Kidney capillary endothelial cell (primary cell): ENCODE data around the gene RGS9BP.
"Not testable (repeated sequence)": the region's sequence is repeated elsewhere in the genome, so short reads cannot be mapped to it uniquely, and the experiment has no call there.

ENCODE experiments used
- DNase-seq: peaks from one replicate; pipeline ENCODE4 v3.0.0-alpha.2; 2018; ENCODE audit warnings: low spot score

RGS9BP gene

DNA sequence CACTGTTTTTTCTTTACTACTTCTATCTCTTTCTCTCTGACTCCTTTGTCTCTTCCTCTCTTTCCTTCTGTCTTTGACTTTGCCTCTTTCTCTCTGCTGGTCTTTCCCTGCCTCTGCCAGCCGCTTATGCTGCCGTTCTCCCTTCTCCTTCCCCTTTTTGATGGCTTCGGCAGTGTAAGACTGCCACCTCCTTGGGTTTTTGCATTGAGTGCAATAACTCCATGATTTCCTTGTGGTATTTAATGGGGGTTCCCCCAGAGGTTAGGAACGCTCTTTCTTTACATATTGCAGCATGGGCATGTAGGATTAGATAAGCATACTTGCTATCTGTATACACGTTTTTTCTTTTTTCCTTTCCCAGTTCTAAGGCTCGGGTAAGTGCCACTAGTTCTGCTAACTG lies 19.9 kb downstream of the RGS9BP start:
- not testable (repeated sequence) for DNase-seq

DNA sequence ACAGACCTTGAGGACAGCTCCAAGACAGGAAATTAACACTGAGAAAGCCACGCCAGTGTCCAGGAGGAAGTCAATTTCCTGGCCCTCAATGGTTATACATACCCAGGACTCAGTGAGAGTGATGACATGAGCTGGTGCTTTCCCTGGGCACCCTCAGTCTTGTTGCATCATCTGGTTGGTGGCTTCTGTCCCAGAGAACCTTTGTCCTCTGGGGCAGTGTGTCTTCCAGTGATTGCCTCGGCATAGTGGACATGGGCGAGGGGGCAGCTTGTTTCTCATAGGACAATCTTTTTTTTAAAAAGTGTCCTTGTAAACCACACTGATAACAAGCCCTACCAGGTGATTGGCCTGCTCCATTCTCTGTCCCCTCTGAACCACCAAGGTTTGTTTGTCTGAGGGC lies 21.1 kb downstream of the RGS9BP start:
- DNase-seq = not testable (repeated sequence)

DNA sequence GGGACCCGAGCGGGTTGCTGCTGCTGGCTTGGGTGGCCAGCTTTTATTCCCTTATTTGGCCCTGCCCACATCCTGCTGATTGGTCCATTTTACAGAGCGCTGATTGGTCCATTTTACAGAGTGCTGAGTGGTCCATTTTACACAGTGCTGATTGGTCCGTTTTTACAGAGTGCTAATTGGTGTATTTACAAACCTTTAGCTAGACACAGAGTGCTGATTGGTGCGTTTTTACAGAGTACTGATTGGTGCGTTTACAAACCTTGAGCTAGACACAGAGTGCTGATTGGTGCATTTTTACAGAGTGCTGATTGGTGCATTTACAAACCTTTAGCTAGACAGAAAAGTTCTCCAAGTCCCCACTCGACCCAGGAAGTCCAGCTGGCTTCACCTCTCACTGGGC lies 24.5 kb downstream of the RGS9BP start:
- not testable (repeated sequence) for DNase-seq

DNA sequence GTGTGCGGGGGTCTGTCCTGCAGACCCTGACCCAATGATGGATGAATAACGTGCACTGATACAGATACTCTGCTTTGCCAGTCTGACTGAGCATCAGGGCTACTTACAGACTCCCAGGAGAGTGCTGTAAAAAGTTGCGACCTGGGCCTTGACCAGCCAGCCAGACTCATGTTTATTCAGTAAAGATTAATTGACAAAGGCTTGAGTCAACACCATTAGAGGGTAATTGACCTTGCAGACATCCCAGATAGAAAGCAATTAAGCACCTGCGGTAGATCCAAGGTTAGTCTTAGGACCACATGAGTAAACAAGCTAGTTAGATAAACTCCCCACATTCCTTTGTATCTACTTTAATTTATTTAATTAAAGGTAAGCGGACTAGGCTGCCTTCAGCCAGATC lies 26.4 kb downstream of the RGS9BP start:
- no peak for DNase-seq

DNA sequence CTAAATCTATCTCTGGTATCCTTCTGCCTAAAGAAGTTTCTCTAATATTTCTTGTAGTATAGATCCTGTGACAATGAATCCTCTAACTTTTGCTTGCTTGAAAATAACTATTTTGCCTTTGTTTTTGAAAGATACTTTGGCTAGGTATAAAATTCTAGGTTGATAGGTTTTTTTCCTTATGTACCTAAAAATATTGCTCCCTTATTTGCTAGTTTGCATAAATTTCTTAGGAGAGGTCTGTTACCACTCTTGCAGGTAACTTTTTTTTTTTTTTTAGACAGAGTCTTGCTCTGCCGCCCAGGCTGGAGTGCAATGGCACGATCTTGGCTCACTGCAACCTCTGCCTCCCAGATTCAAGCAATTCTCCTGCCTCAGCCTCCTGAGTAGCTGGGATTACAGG lies 28.4 kb downstream of the RGS9BP start:
- not testable (repeated sequence) for DNase-seq

DNA sequence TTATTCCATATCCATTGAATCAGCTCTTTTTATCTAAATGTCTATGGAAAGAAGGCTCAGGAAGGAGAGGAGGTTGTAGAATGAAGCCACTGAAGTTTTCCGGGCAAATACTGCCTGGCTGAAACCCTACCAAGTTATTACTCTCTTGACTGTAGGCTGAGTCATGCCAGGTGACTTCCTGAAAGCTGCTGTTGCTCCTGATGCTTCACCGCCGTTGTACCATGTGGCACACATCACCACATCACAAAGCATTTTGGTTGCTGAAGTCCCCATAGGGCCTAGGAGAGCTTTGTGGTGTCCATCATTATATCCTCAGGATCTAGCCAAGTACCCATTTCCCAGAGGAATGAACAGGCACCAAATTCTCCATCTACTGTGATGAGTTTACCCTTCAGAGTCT lies 32.8 kb downstream of the RGS9BP start:
- DNase-seq = no peak

DNA sequence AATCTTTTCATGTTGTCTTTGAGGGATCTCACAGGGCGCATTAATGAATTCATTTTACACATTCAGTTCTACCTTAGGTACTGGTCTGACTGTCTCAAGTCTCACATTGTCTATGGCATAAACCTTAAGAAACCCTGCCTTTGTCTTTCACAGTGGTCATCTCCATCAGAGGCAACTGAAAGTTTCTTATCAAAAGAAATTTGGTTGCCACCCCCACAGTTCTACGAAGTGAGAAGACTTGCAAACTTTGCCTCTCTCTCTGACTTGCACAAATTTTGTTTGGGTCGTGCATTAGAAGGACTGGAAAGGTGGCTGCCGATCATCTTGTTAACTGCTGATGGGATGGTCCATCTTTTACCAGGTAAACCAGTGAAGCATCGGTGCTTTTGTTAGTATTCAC lies 33.4 kb downstream of the RGS9BP start:
- no peak for DNase-seq

DNA sequence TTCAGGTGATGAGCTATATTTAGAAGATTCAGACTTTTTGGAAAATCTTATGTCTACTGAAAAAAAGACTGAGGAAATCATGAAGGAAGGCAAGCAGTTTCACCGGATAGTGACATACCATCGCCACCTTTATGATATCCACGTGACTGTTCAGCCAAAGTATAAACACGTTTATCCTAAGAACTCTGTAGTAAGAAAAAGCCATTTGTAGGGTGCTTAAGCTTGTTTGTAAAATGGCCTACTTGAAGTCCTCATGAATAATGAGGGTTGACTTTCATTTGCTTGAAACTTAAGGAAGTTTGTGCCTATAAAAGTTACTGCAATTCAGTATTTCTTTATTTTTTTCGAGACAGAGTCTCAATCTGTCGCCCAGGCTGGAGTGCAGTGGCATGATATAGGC lies 36.1 kb downstream of the RGS9BP start:
- DNase-seq = no peak

DNA sequence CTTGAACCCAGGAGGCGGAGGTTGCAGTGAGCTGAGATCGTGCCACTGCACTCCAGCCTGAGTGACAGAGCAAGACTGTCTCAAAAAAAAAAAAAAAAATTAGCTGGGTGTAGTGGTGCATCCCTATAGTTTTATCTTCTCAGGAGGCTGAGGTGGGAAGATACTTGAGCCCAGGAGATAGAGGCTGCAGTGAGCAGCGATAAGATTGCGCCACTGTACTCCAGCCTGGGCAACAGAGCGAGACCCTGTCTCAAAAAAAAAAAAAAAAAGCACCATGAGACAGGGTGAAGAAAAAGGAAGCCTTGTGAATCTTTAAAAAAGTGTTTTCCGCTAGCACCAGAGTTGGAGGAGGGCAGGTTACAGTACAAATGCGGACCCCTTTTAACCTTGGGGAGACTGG lies 40.6 kb downstream of the RGS9BP start:
- not testable (repeated sequence) for DNase-seq

DNA sequence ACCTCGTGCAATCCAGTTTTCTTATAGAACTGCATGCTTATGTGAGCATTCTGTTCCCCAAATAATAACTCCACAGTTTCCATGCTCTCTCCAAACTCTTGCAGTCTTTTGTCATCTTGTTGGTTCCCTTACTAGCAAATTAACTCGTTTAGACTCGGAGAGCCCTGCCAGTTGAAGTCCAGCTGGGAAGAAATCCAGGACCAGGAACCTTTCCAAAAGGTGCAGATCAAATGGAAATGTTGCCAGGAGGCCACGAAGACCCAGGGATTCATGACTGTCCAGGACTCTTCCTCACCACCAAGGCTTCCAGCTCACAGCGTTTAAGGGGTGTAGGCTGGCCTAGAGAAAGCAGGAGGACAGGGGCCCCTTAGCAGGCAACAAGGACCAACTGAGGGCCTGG lies 41.8 kb downstream of the RGS9BP start:
- no peak for DNase-seq

DNA sequence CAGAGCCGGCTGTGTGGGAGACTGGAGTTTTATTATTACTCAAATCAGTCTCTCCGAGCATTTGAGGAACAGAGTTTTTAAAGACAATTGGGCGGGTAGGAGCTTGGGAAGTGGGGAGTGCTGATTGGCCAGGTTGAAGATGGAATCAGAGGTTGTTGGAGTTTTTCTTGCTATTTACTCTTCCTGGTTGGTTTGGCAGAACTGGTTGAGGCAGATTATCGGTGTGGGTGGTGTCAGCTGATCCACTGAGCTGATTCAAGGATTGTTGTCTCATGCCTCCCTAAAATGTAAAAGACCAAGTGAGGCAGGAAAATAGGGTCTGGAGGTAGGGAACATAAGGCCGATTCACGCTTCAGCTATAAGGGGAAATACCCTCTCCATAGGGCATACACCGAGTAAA lies 42.6 kb downstream of the RGS9BP start:
- DNase-seq = no peak

DNA sequence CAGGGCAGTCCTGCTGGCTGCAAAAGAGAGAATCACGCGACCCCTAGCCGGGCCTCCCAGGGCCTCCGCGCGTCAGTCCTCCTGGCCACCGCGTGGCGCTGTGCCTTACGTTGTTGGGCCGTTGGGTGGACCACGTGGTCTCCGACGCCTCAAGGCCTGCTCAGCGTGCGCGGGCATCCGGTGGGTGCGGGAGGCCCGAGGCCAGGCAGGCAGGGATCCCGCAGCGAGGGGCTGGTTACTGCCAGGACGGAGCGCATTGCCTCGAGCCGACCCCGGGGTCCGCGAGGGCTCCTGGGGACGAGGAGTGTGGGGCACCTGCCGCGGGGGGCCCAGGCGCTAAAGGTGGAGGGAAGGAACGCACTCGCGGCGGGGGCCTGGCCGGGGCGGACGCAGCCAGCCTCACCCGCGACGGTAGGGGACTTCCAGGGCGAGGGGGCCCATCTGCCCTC lies 44.0 kb downstream of the RGS9BP start, which contains the start of gene TDRD12:
Gene TDRD12 (plus strand): TSS at position 157 of the 449 bp plus-strand sequence. CDS start 306 bp downstream, outside the sequence.
- no peak for DNase-seq

DNA sequence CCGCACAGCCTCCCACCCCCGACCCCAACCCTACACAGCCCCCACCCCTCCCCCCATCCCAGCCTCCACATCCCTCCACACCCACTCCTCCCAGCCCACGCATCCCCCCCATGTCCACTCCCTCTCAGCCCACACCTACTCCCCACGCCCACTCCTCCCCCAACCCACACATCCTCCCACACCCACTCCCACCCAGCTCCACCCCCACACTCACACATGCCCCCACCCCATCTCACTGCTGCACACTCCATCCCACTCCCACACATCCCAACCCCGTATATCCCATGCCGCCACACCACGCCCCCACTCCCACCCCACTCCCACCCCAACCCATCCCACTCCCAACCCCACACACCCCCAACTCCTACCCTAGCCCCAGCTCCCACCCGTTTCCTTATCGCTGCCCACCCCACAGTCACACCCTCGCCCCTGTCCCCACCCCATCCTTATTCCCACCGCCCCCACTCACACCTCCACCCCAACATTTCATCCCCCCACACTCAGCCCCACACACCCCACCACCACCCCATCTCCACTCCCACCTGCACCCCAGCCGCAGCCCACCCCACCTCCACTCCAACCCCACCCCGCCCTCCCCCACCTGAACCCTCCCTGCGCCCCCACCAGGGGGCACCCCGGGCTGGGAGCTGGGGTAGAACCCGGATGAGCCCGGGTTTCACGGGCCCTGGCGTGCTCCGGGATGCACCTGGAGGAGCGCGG lies 44.7 kb downstream of the RGS9BP start:
- DNase-seq = no peak

DNA sequence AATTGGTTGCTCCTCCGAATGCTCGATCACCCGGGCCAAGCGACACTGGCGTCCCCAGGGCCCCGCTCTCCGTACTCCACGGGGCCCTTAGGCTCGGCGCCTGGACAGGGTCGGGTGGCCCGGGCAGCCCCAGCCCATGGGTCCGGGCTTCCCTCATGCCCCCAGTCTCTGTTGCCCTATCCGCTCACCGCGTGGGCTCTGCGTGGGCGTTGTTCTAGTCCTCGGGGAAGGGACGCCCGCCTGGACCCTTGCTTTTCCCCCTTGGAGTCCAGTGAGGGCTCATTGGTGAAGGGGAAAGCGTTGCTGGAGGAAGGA lies 45.2 kb downstream of the RGS9BP start:
- DNase-seq = no peak
